OCI-LY7 (cell line): Measurements from ENCODE around the gene SCLY. TPM values are rescaled to one million over a fixed set of nuclear protein-coding genes. Genes with fewer than 3 reads are reported as not detected.

Source experiments
- BruUV-seq: library from RNA; stranded (reverse); fragments of 400-500 nt; replicated peaks from 2 replicates; lab custom pipeline; 2021; lab: Mats Ljungman, UMichigan
- CTCF ChIA-PET: fragments of 300-600 bp; sonication (Branson Sonifier 250); formaldehyde crosslinking; loops from one replicate; lab custom pipeline; 2022; ENCODE audit warnings: antibody characterized with exemption; ENCODE audit not compliant: unreplicated experiment; lab: Charles Lee
- POLR2A ChIA-PET: fragments of 300-600 bp; sonication (Branson Sonifier 250); formaldehyde crosslinking; loops from one replicate; lab custom pipeline; 2022; ENCODE audit warnings: antibody characterized with exemption; lab: Charles Lee
- DNase-seq: peaks from one replicate; pipeline ENCODE4 v3.0.0-alpha.2; 2015; ENCODE audit warnings: low spot score
- H2AFZ ChIP-seq: fragments of 200-600 bp; sonication (generic), shearing (Covaris generic); 2 replicates; pipeline ENCODE4 v1.6.1; 2014; ENCODE audit warnings: mild to moderate bottlenecking, antibody characterized with exemption, low read length, moderate library complexity
- H3K27ac ChIP-seq: fragments of 200-600 bp; sonication (generic); 2 replicates; pipeline ENCODE4 v1.5.1; 2014; ENCODE audit warnings: mixed run types, low read depth, mild to moderate bottlenecking, moderate library complexity, low read length, inconsistent platforms; ENCODE audit not compliant: poor library complexity, severe bottlenecking
- H3K36me3 ChIP-seq: fragments of 200-600 bp; sonication (generic); 2 replicates; pipeline ENCODE4 v1.6.1; 2014; ENCODE audit warnings: mild to moderate bottlenecking, antibody characterized with exemption, low read length, moderate library complexity, mixed read lengths; ENCODE audit not compliant: insufficient read depth
- H3K4me1 ChIP-seq: fragments of 200-600 bp; sonication (generic); 2 replicates; pipeline ENCODE4 v1.5.1; 2014; ENCODE audit warnings: mild to moderate bottlenecking, low read length; ENCODE audit not compliant: insufficient read depth, poor library complexity, severe bottlenecking
- H3K4me2 ChIP-seq: fragments of 200-600 bp; sonication (generic); 2 replicates; pipeline ENCODE4 v1.6.1; 2014; ENCODE audit warnings: mild to moderate bottlenecking, low read length
- H3K4me3 ChIP-seq: fragments of 200-600 bp; sonication (generic); 2 replicates; pipeline ENCODE4 v1.5.1; 2014; ENCODE audit warnings: mild to moderate bottlenecking, low read depth, low read length; ENCODE audit not compliant: poor library complexity, severe bottlenecking
- H3K79me2 ChIP-seq: fragments of 200-600 bp; sonication (generic); 2 replicates; pipeline ENCODE4 v1.6.1; 2016; ENCODE audit warnings: low read depth, mild to moderate bottlenecking, low read length, moderate library complexity, mixed read lengths; ENCODE audit not compliant: insufficient read depth
- H3K9me2 ChIP-seq: fragments of 200-600 bp; sonication (generic); 2 replicates; pipeline ENCODE4 v1.6.1; 2016; ENCODE audit warnings: mild to moderate bottlenecking, low read length, mixed read lengths; ENCODE audit not compliant: insufficient read depth
- H3K9me3 ChIP-seq: fragments of 200-600 bp; sonication (generic); 2 replicates; pipeline ENCODE4 v1.6.1; 2014; ENCODE audit warnings: mild to moderate bottlenecking, mixed run types, low read length, mixed read lengths
- H4K20me1 ChIP-seq: fragments of 200-600 bp; sonication (generic); 2 replicates; pipeline ENCODE4 v1.6.1; 2014; ENCODE audit warnings: mild to moderate bottlenecking, antibody characterized with exemption, low read length, moderate library complexity, mixed read lengths; ENCODE audit not compliant: insufficient read depth
- EZH2phosphoT487 ChIP-seq: fragments of 200-600 bp; sonication (generic); IDR thresholded peaks from 2 replicates; pipeline ENCODE4 v1.6.1; 2018; ENCODE audit warnings: low read depth, borderline replicate concordance, mild to moderate bottlenecking, mixed run types, antibody characterized with exemption, low read length, moderate library complexity, mixed read lengths
- intact Hi-C: fragments of 100-400 bp; cut with micrococcal nuclease; formaldehyde crosslinking; loops from one replicate; pipeline ENCODE4 v1.10.0; 2022; ENCODE audit not compliant: unreplicated experiment
- total RNA-seq, 2 experiments: library from RNA; depleted of rRNA in 1 of 2; stranded (reverse); fragments of >200 nt in 1 of 2; shearing (Covaris generic) in 1 of 2; gene quantifications; 2 replicates each; pipeline ENCODE4 v1.2.3, GENCODE V29; 2014 to 2022
- TF ChIP-seq, protein P1 (sequence below): fragments of 200-600 bp; sonication (generic); conservative IDR thresholded peaks from 2 replicates; pipeline ENCODE4 v1.5.1; 2014; ENCODE audit warnings: mild to moderate bottlenecking, antibody characterized with exemption, low read length, moderate library complexity, mixed read lengths

The SCLY gene
- total RNA-seq, 2 experiments from 2014 or later, result 29.9 to 41.7 TPM

DNA sequence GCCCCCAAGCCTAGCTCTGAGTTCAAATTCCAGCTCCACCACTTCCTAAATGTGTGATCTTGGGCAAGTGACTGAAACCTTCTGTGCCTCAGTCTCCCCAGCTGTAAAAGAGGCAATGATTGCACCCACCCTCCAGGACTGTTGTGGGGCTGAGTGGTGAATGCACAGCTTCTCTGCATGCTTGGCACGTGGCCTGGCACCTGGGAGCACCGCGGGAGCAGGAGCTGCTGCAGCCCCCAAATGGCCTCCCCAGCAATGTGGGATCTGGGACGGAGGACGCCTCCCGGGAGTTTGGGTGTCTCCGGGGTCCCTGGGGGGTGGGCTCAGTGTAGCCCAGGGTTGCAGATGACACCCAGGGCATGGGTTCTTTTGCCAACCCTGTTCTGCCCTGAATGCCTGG lies 79.2 kb downstream of the SCLY start:
- intact Hi-C loops, result no loop called here
- TF ChIP-seq, protein P1, sequence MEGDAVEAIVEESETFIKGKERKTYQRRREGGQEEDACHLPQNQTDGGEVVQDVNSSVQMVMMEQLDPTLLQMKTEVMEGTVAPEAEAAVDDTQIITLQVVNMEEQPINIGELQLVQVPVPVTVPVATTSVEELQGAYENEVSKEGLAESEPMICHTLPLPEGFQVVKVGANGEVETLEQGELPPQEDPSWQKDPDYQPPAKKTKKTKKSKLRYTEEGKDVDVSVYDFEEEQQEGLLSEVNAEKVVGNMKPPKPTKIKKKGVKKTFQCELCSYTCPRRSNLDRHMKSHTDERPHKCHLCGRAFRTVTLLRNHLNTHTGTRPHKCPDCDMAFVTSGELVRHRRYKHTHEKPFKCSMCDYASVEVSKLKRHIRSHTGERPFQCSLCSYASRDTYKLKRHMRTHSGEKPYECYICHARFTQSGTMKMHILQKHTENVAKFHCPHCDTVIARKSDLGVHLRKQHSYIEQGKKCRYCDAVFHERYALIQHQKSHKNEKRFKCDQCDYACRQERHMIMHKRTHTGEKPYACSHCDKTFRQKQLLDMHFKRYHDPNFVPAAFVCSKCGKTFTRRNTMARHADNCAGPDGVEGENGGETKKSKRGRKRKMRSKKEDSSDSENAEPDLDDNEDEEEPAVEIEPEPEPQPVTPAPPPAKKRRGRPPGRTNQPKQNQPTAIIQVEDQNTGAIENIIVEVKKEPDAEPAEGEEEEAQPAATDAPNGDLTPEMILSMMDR, result no peak
- no peak for TF ChIP-seq EZH2phosphoT487
- Histone ChIP-seq H3K9me3 (no peaks in the 10 kb centered on the region), H3K4me1 (peaks cover 16% of the 10 kb centered on the region), H3K4me3 (no peak overlapping the region), H3K27ac (no peak overlapping the region), H3K36me3 (no peaks in the 10 kb centered on the region), H3K9me2 (no peaks in the 10 kb centered on the region), H2AFZ (no peak overlapping the region; the same call in 1 of the 2 replicates), H4K20me1 (no peaks in the 10 kb centered on the region), H3K4me2 (0 out of 2 replicates have a peak overlapping the region, but pooled peaks have one; percentile 51), H3K79me2 (no peaks in the 10 kb centered on the region)
- no peak for DNase-seq
- CTCF ChIA-PET, result interaction anchor here (1.2 to 1.3 kb wide), 2 partner anchors 31 to 32 kb away, joined by 4 read pairs; no protein-coding TSS in a partner anchor
- POLR2A ChIA-PET, result no interaction called here
- no TSS peak for BruUV-seq

DNA sequence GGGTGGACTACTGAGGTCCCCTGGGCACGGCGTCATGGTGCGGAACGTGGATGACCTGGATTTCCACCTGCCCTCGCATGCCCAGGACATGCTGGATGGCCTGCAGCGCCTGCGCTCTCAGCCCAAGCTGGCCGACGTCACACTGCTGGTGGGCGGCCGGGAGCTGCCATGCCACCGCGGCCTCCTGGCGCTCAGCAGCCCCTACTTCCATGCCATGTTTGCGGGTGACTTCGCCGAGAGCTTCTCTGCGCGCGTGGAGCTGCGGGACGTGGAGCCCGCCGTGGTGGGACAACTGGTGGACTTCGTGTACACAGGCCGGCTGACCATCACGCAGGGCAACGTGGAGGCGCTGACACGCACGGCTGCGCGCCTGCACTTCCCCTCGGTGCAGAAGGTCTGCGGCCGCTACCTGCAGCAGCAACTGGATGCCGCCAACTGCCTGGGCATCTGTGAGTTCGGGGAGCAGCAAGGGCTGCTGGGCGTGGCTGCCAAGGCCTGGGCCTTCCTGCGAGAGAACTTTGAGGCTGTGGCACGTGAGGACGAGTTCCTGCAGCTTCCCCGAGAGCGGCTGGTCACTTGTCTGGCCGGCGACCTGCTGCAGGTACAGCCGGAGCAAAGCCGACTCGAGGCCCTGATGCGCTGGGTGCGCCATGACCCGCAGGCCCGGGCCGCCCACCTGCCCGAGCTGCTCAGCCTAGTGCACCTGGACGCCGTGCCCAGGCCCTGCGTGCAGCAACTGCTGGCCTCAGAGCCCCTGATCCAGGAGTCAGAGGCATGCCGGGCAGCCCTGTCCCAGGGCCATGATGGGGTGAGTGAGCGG lies 80.1 kb downstream of the SCLY start:
- intact Hi-C loops, result no loop called here
- Histone ChIP-seq H3K9me2 (no peaks in the 10 kb centered on the region), H3K27ac (no peak overlapping the region), H3K4me1 (peaks cover 16% of the 10 kb centered on the region), H3K79me2 (no peaks in the 10 kb centered on the region), H3K4me2 (no peak overlapping the region), H2AFZ (no peak overlapping the region), H4K20me1 (no peaks in the 10 kb centered on the region), H3K9me3 (no peaks in the 10 kb centered on the region), H3K36me3 (no peaks in the 10 kb centered on the region), H3K4me3 (no peak overlapping the region)
- POLR2A ChIA-PET, result interaction anchor here (1.2 kb wide), 1 partner anchor 32 kb away, joined by 4 read pairs; no protein-coding TSS in a partner anchor
- BruUV-seq, result no TSS peak
- DNase-seq, result no peak
- CTCF ChIA-PET, result no interaction called here
- TF ChIP-seq EZH2phosphoT487, result no peak
- TF ChIP-seq, protein P1, result no peak
